Measurements from ENCODE around the gene CCDC34.

The CCDC34 gene, protein sequence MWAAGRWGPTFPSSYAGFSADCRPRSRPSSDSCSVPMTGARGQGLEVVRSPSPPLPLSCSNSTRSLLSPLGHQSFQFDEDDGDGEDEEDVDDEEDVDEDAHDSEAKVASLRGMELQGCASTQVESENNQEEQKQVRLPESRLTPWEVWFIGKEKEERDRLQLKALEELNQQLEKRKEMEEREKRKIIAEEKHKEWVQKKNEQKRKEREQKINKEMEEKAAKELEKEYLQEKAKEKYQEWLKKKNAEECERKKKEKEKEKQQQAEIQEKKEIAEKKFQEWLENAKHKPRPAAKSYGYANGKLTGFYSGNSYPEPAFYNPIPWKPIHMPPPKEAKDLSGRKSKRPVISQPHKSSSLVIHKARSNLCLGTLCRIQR

DNA sequence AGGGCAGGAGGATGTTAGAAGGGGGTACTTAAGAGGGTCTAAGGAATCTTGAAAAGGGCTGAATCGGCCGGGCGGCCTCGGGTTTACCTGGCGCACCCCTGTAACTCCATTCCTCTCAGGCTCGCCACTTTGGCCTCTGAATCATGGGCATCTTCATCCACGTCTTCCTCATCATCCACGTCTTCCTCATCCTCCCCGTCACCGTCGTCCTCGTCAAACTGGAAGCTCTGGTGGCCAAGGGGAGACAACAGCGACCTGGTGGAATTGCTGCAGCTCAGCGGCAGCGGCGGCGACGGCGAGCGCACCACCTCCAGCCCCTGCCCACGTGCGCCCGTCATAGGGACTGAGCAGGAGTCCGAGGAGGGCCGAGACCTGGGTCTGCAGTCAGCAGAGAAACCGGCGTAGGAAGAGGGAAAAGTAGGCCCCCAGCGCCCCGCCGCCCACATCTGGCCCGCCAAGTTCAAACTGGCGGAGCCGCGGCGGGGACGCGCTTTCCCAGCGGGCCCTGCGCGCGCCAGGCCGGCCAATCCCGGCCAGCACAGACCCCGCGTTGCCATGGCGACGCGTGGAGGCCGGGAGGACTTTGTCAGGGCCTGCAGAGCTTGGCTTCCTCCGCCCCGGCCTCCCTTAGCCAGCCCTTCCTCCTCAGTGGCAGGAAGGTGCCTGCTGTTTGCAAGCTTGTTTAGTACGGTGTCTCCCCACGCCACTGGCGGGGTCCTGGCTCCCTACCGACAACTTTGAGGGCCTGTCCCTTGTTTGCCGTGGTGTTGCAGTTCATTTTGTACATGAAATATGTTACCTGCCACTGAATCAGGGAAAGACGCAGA is at the start of gene CCDC34:
TSS of gene CCDC34 (minus strand) at position 467 of the 827 bp plus-strand sequence. CDS start at position 446, 21 bp downstream.
- peak; percentile 76 to 81 for DNase-seq

DNA sequence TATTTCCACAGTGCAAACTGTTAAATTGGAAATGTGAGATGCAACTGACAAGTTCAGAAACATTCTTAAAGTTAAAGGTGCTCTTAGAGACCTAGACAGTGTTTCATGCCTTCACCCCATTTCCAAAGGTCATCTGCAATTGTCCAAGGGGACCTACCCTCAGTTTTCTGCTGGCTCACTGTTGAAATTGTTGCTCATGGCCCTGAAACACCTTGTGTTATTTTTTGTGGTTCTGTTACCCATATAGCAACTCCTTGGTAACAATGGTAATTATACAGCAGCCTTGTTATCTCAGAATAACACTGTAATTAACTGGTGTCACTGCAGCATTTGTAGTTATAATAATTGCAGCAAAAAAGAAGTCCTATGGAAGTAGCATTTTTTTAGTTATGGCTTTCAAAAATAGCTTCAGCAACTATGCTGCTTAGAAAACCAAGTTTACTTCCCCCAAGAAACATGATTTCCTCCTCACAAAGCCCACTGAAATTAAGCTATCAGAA is 49.2 kb upstream of the CCDC34 start:
- DNase-seq = no peak

GRCh38 chr11:27411328-27411727 is 48.3 kb upstream of the CCDC34 start:
- no peak for DNase-seq

GRCh38 chr11:27410272-27410671 is 47.3 kb upstream of the CCDC34 start:
- DNase-seq = no peak

DNA sequence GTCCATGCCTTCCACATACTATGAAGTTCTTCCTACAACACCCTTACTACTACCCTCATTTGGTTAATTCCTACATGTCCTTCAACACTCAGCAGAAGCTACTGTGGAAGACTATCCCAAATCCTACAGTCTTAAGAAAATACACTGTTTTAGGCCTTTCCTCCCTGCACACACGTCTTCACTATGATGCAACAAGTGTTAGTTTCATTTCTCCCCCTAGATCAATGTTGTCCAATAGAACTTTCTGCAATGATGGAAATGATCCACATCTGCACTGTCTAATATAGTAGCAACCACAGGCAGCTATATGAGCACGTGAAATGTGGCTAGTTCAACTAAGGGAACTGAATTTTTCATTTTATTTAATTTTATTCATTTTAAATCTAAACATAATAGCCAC is 46.7 kb upstream of the CCDC34 start:
- no peak for DNase-seq

DNA sequence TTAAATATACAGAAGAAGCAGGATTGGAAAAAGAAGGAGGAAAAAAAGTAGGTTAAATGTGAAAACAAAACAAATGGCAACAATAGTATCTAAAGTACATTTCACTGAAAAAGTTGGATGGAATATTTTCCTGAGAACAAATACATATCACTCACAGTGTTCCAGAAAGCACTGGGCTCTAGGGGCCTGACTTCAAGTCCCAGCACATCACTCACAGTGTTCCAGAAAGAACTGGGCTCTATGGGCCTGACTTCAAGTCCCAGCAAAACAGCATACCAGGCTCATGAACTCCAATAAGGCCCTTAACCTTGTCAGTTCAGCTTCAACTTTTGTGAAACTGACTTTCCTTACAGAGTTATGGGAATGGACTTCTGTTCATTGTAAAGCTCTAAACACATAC is 46.0 kb upstream of the CCDC34 start:
- DNase-seq = no peak

GRCh38 chr11:27408246-27408800 is 45.3 kb upstream of the CCDC34 start:
- DNase-seq = no peak

DNA sequence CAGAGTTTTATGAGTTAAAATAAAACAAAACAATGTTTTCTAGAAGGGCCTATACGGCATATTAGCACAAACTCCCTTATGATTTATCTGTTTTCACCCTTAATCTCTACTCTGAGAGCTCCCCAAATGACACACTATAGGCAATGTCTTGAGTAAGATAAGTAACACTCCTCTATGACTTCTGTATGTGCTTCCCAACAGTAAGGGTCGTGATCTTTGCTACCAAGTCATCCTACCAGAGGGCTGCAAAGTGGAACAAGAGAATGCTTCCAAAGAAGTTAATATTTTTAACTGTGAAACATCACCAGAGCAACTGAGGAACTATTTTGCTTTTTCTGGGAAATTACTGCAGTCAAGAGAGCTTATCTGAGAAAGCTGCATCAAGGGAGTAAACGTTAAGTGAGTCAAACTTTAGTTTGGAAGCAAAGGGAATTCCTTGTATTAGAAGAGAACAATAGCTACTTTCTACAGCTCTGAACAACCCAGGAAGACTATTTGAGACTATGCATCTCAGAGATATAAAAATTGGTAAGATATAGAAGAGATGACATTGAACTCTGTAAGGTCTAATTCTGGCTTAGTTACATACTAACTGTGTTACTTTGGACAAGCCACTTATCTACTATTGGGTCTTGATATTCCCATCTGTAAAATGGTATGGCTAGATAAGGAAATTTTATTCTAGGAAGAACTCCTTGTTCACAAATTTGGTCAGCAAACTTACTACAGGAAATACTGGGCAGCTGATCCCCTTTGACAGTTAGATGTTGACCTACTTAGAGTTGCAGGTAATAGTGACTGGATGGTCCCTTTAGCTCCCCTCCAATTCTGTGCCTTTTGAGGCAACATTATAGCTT is 43.7 kb upstream of the CCDC34 start:
- no peak for DNase-seq

GRCh38 chr11:27405134-27405533 is 42.1 kb upstream of the CCDC34 start:
- DNase-seq = no peak

DNA sequence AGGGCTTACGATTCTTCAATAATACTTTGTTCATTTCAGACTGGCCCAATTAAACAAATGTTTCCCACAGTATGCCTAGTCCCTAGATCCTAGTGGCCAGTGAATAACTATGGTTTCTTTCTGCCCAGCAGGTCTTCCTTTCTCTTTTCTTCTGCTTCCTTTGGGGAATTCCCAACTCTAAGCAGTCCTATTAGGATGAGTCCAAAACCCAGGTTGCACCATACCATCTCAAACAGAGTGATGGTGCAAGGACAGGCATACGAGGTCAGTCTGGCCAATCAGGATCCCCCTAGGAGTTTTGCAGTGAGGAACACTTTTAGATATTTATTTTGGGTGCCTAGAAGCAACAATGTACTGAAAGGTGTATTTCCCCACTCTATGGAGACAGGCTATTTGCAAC is 41.4 kb upstream of the CCDC34 start:
- DNase-seq = no peak

DNA sequence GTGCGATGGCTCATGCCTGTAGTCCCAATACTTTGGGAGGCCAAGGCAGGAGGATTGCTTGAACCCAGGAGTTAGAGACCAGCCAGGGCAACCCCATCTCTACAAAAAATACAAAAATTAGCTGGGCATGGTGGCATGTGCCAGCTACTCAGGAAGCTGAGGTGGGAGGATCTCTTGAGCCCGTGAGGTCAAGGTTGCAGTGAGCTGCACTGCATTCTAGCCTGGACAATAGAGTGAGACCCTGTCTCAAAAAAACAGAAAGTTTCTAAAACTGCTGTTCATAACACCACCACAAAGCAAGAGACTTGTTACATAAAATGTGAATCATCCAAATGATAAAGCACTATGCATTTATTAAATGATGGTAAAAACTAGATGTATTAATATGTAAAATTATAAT is 40.2 kb upstream of the CCDC34 start:
- DNase-seq = no peak

GRCh38 chr11:27402450-27402849 is 39.4 kb upstream of the CCDC34 start:
- no peak for DNase-seq

DNA sequence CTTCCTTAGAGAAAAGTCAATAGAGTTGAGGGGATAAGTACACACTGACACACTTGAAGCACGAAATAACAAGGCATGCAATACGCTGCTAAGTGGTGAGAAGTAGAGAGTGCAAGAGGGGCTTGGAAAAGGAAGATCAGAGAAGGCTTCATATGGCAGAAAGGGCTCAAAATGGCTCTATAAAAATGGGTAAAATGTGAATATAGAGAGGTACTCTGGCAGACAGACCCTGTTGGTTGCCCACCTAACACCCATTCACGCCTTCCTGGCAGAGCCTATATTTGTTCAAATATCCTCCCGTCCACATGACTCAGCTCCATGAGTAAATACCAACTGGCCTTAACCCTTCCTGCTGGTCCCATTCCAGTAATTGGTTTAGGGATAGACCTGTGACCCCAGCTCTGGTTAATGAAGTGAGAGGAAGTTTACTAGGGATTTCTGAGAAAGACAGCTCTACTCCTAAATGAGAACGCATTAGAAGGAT is 38.9 kb upstream of the CCDC34 start:
- DNase-seq = no peak

GRCh38 chr11:27401280-27401832 is 38.3 kb upstream of the CCDC34 start:
- DNase-seq = no peak

DNA sequence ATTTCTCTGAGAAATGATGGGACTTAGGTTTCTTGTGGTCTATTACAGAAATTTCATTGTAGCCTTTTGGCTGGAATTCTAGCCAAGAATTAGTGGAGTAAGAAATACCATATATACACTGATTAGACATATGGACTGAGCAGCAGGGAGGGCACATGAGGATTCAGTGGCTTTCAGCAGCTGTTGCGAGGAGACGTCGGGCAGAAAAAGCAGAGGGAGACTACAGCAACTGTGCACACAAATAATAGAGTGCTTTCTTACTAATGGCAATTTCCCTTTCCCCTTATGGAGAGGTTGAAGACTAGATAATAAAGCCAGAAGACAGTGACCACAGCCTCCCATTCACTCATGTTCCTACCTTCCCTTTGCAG is 35.4 kb upstream of the CCDC34 start:
- no peak for DNase-seq

DNA sequence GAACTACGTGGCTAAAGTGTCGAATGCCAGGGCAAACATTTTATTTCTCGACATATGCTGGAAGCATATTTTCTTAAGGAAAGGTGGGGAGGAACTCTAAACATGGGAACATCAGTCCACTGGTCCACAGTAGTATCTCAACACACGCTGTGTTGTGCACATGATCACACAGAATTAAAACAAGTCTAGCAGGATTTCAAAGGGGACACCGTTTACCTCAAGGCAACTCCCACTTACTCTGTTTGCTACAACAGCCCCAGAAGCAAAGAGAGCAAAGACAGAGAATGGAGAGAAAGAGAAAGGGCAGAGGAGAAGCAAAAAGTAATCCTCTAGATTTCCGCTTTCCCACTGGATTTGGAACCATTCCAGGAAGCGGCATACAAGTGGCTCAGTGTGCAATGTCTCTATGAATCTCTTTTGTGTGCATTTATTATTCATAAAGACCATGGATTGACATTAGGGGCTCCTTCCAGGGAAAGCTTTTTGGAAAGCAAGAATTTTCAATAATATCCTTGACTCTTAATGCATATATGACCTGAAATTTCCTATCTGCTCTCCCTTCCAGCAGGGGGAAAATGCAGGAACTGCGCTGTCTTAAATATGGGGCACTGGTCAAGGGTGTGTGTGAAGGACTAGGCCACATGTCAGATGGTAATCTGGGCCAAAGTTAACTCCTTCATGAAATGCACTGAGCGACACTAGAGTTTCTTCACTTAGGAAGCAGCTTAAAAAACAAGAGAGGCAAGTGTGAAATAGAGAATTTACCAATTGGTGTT is 34.8 kb upstream of the CCDC34 start:
- DNase-seq = no peak

GRCh38 chr11:27396259-27396839 is 33.3 kb upstream of the CCDC34 start:
- DNase-seq = no peak

DNA sequence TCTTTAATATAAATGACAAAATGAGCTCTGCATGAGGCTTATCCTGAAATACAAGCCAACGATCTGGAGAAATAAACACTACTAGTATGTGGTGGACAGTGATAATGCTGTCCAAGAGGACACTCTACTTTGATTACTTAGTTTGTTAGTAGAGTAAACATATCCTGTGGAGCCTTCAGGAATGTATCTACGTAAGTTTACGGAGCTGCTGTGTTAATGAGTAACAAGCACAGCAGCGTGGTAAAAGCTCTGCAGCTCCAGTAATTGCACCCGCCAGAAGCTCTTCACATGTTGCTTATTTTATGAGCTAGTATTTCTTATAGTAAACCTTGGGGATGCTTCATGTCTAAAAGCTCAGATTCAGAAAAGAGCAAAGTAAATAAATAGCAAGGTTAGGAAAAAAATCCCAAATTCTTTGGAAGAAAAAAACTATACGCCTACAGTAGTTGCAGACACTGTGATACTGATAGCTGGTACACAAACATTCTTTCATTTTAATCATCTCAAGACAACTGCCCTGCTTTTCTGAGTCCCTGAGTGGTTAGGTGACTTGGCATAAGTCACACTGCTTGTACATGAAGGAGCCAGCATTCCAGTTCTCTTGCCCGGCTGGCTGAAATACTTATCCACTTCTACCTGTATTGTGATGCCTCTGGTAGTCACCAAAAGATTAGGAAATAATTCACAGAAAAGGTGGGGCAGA is 32.7 kb upstream of the CCDC34 start:
- no peak for DNase-seq

- no peak for DNase-seq
These were observed 31.8 kb upstream of the CCDC34 start for GRCh38 chr11:27394781-27395228.

All from Kasumi-1 (cell line).